Duodenal mucosa (tissue), 2 donors: ENCODE results near the gene UBE2V1.

Experiments
- H3K27ac ChIP-seq: one replicate; pipeline ENCODE4 v1.7.0; 2013; ENCODE audit warnings: low read depth, low read length
- H3K27me3 ChIP-seq, 2 donors: one replicate each; pipeline ENCODE4 v1.7.0; 2013; ENCODE audit warnings: low read length in 2 of 2, control low read depth in 1 of 2; ENCODE audit not compliant: insufficient read depth in 2 of 2, control insufficient read depth in 1 of 2
- H3K36me3 ChIP-seq, 2 donors: one replicate each; pipeline ENCODE4 v1.7.0; 2013; ENCODE audit warnings: low read length in 2 of 2, control low read depth in 1 of 2; ENCODE audit not compliant: insufficient read depth in 2 of 2, control insufficient read depth in 1 of 2
- H3K4me1 ChIP-seq, 2 donors: one replicate each; pipeline ENCODE4 v1.7.0; 2013; ENCODE audit warnings: low read length in 2 of 2, control low read depth in 1 of 2; ENCODE audit not compliant: insufficient read depth in 2 of 2, control insufficient read depth in 1 of 2
- H3K4me3 ChIP-seq, 2 donors: one replicate each; pipeline ENCODE4 v1.7.0; 2013; ENCODE audit warnings: low read length in 2 of 2, low read depth in 1 of 2
- H3K9ac ChIP-seq, 2 donors: one replicate each; pipeline ENCODE4 v1.7.0; 2013; ENCODE audit warnings: low read length in 2 of 2, low read depth in 1 of 2
- H3K9me3 ChIP-seq, 2 donors: one replicate each; pipeline ENCODE4 v1.7.0; 2013; ENCODE audit warnings: low read length in 2 of 2, control low read depth in 1 of 2; ENCODE audit not compliant: control insufficient read depth in 1 of 2

The UBE2V1 gene

DNA sequence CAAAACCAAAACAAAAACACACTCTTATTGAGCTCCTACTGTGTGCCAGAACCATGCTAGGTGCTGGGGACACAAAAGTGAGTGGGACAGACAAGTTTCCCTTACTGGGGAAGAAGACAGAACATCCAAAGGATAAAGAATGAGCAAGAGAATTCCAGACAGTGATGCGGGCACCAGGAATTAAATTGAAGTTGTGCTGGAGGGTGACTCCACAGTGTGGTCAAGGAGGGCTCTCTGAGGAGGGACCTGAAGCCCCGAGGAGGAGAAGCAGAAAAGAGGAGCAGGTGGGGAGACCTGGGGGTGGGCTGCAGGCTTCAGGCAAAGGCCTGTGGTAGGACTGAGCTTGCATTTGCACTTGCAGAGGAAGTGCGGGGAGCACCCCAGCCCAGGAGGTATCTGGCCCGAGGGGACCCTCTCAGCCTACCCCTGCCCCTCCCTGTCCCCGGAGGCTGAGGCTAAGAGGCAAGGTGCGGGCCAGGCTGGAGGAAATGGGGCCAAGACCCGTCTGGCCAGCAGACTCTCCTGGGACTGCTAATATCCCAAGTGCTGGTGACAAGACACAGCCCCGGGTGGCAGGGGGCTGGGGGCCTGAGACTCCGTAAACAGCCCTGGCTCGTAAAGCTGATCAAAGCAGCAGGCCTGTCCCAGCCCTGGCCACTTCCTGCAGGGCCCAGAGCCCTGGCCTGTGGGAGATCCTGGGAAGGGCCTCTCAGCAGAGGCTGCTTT lies 73.1 kb downstream of the UBE2V1 start:
- H3K9ac ChIP-seq, result no peak overlapping the region
- no peaks in the 10 kb centered on the region for H3K4me1 ChIP-seq
- no peak overlapping the region for H3K4me3 ChIP-seq
- H3K9me3 ChIP-seq, result no peaks in the 10 kb centered on the region
- no peak overlapping the region for H3K27ac ChIP-seq
- no peaks in the 10 kb centered on the region for H3K36me3 ChIP-seq
- H3K27me3 ChIP-seq, result no peaks in the 10 kb centered on the region

DNA sequence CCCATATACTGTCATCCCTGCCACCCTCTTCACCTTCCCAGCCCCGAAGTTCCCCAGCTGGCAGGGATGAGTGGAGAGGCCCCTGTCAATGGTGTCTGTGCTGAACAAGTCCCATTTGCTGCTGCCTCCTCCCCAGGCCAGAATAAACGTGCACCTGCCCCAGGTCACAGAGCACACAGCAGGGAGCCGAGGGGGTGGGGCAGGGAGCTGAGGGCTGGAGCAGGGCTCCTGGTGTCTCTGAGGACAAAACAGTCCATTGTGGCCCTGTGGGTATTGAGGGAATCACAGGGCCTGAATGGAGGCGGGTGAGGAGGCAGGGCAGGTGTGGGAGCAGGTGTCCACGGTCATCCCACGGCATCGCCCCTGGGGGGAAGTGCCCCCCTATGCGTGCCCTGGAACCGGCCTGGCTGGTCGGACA lies 74.4 kb downstream of the UBE2V1 start:
- no peaks in the 10 kb centered on the region for H3K36me3 ChIP-seq
- H3K27me3 ChIP-seq, result no peaks in the 10 kb centered on the region
- no peak overlapping the region for H3K27ac ChIP-seq
- H3K4me1 ChIP-seq, result peaks cover 3 to 7% of the 10 kb centered on the region in 2 donors
- no peak overlapping the region for H3K9ac ChIP-seq
- H3K9me3 ChIP-seq, result no peaks in the 10 kb centered on the region
- no peak overlapping the region for H3K4me3 ChIP-seq

GRCh38 chr20:50038169-50038568 lies 74.8 kb downstream of the UBE2V1 start:
- H3K4me1 ChIP-seq, result peaks cover 4 to 9% of the 10 kb centered on the region in 2 donors
- H3K36me3 ChIP-seq, result no peaks in the 10 kb centered on the region

GRCh38 chr20:50037575-50037974 lies 75.4 kb downstream of the UBE2V1 start:
- H3K9ac ChIP-seq, result no peak overlapping the region
- H3K27ac ChIP-seq, result no peak overlapping the region
- no peaks in the 10 kb centered on the region for H3K27me3 ChIP-seq
- no peak overlapping the region for H3K4me3 ChIP-seq
- no peaks in the 10 kb centered on the region for H3K9me3 ChIP-seq
- peaks cover 4 to 9% of the 10 kb centered on the region in 2 donors for H3K4me1 ChIP-seq
- H3K36me3 ChIP-seq, result no peaks in the 10 kb centered on the region

More at GRCh38 chr20:50038169-50038568, 74.8 kb downstream of the UBE2V1 start:
- Histone ChIP-seq H3K27ac (no peak overlapping the region), H3K9me3 (no peaks in the 10 kb centered on the region), H3K27me3 (no peaks in the 10 kb centered on the region), H3K9ac (no peak overlapping the region), H3K4me3 (no peak overlapping the region)

DNA sequence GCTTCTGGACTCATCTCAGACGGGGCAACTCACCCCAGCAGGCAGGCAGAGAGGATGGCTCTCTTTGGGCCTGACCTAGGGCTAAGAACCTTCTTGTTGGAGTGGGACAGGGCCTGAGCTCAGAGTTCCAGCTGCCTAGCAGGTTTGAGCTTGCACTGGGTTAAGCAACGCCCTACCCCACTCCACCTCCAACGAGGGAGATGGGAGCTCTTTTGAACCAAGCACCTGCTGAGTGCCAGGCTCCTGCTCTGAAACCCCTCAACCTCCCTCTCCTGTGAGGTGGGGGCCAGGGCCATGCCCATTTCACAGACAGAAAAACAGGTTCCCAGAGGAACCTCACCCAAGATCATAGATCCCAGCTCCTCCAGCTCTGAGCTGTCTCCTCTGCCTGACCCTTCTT lies 75.8 kb downstream of the UBE2V1 start:
- H3K4me3 ChIP-seq, result no peak overlapping the region
- no peak overlapping the region for H3K9ac ChIP-seq
- H3K36me3 ChIP-seq, result no peaks in the 10 kb centered on the region
- H3K27ac ChIP-seq, result no peak overlapping the region
- H3K27me3 ChIP-seq, result no peaks in the 10 kb centered on the region
- no peaks in the 10 kb centered on the region for H3K9me3 ChIP-seq
- peaks cover 4 to 9% of the 10 kb centered on the region in 2 donors for H3K4me1 ChIP-seq

GRCh38 chr20:50036703-50037102 lies 76.2 kb downstream of the UBE2V1 start:
- Histone ChIP-seq H3K9me3 (no peaks in the 10 kb centered on the region), H3K4me3 (no peak overlapping the region), H3K27ac (no peak overlapping the region), H3K4me1 (peaks cover 4 to 9% of the 10 kb centered on the region in 2 donors), H3K27me3 (no peaks in the 10 kb centered on the region), H3K9ac (no peak overlapping the region), H3K36me3 (no peaks in the 10 kb centered on the region)

- no peak overlapping the region for H3K4me3 ChIP-seq
- H3K9ac ChIP-seq, result no peak overlapping the region
- H3K27me3 ChIP-seq, result no peaks in the 10 kb centered on the region
- no peak overlapping the region for H3K27ac ChIP-seq
- H3K36me3 ChIP-seq, result no peaks in the 10 kb centered on the region
- H3K9me3 ChIP-seq, result no peaks in the 10 kb centered on the region
- H3K4me1 ChIP-seq, result peaks cover 9 to 12% of the 10 kb centered on the region in 2 donors
These were observed 78.3 kb downstream of the UBE2V1 start for GRCh38 chr20:50034567-50035180.

GRCh38 chr20:50032955-50033666 lies 79.8 kb downstream of the UBE2V1 start:
- Histone ChIP-seq H3K9me3 (no peaks in the 10 kb centered on the region), H3K4me3 (no peak overlapping the region), H3K36me3 (no peaks in the 10 kb centered on the region), H3K27ac (no peak overlapping the region), H3K4me1 (peaks cover 9 to 16% of the 10 kb centered on the region in 2 donors), H3K9ac (no peak overlapping the region), H3K27me3 (no peaks in the 10 kb centered on the region)
